Iris pigment epithelial cell (primary cell): ENCODE data around the gene LSM7.

ENCODE experiments used
- DNase-seq: peaks from one replicate; pipeline ENCODE4 v3.0.0-alpha.2; 2011; ENCODE audit warnings: low read depth

The LSM7 gene

DNA sequence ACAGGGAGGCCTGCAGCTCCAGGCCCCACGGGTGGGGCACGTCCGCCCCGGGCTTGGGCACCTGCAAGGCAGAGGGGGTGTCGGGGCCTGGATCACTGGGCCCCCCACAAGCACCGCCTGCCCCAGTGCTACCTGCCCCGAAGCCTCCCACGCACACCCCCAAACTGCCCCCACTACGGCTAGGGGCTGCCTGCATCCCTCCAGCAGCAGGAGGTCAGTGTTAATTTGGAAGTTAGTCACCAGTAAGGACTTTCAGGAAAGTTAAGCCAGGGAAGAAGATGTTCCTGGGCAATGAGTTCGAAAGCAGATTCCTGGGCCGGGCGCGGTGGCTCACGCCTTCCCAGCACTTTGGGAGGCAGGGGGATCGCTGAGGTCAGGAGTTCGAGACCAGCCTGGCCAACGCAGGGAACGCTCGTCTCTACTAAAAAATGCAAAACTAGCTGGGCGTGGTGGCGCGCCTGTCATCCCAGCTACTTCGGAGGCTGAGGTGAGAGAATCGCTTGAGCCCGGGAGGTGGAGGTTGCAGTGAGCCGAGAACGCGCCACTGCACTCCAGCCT lies 51.9 kb downstream of the LSM7 start:
- DNase-seq, result no peak

DNA sequence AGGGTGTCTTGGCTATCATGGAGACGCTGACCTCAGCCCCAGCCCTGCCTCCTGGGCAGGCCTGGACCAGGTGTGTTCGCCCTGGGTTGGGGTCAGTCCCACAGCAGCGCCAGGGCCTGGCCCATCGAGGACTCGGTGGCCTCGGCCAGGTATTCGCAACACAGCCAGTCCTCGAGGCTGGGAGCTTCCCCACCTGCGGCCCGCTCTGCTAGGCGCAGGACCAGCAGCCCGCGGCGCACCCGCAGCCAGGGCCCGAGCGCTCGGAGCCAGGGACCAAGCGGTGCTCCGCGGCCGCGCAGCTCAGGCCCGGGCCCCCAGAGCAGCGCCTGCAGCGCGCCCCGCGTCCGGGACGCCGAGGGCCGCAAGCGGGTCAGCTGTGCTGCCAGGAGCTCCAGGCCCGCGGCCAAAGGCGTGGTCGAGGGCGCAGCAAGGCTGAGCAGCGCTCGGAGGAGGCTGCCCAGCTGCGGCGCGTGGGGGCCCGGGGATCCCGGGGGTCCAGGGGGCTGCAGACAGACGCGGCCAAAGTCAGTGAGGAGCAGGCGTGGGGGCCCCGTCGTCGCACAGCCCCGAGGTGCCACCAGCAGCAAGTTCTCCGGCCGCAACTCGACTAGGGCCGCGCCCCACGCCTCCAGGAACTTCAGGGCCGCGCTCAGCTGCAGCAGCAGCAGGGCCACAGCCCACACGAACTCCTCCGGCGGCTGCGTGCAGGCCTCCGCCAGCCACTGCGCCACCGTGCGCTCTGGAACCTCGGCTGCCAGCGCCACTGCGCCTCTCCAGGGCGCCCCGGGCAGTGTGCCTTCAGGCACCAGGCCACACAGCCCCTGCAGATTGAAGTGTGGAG lies 52.6 kb downstream of the LSM7 start:
- no peak for DNase-seq

DNA sequence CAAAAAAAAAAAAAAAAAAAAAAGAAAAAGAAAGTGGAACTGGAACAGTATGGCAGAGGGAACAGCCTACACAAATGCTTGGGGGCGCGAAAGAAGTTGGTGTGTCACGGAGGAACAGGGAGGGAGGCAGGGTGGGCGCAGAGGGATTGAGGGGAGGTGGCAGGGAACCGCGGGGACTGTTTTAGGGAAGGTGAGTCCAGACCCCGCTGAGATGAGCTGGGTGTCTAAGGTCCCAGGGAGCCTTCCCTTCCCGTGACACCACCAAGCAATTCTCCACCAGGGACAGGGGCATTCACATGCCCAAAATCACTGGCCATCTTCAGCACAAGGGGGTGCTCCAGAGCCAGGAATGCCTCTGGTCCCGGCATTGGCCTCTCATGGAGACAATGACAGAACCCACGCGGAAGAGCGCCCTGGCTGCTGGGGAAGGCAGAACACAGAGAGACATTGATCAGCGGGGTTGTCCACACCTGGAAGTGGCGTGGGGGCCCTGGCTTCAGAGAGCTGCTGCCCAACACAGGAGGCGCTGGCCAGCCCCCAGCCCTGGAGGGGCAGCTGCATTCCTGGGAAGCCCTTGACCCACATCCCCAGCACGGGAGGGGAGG lies 53.4 kb downstream of the LSM7 start:
- peak; percentile 59 for DNase-seq

DNA sequence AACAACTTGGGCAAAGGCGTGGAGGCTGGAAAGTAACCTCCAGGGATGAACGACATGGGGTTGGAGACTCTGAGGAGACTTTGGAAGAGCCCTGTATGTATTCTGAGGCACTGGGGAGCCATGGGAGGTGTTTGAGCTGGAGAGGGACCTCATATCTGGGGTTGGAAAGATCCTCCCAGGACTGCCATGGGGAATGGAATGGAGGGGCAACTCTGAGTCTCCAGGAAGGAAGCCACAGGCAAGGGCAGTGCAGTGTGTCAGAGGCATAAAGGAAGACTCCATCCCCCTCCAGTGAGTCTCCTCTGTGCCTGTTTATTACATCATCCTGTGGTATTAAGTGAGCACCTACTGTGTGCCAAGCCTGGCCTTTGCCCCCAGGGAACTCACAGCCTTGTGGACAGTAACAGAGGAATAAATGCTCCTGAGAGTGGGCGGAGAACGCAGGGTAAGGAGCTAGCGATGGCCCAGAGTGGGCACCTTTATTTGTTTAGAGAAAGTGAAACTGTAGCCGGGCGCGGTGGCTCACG lies 54.1 kb downstream of the LSM7 start:
- DNase-seq, result no peak

DNA sequence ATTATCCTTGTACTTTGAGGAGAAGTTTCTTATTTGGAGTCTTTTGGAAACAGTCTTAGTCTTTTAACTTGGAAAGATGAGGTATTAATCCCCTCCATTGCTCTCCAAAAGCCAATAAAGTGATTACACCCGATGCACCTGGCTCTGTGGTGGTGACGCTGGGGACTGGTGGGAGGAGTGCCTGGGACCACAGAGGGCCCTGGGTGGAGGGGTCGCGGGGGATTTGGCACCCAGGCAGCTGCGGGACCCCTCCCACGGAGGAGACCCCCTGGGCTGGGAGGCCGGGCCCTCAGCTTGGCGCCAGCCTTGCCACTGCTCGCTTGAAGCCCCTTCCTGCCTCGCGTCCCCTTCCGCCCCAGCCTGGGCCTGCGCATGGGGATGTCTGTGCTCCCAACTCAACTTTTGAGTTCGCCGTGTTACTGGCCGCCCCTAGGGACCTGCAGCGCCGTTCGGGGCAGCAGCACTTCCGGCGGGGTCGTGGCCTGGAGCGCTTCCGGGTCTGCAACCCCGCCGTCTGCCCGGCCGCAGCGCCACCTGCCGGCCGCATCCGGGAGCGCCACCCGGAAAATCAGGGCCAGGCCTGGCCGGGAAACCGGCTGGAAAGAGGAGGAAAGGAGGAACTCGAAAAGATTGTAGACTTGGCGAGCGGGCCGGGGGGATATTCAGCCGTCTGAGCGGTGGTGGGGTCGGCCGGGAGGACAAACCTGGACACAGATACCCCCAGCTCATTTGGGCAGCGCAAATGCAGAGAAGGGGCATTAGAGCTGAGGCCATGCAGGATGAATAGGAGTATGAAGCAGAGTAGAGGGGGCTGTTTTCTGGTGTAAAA lies 54.8 kb downstream of the LSM7 start:
- peak; percentile 49 for DNase-seq
